GM10248 (cell line): ENCODE measurements around the gene TDRD7.

Source experiments
- CTCF ChIA-PET: fragments of 300-600 bp; sonication (Branson Sonifier 250); formaldehyde crosslinking; extraction: SDS; loops from one replicate; lab custom pipeline; 2021; ENCODE audit warnings: antibody characterized with exemption; lab: Yijun Ruan, JAX
- POLR2A ChIA-PET: fragments of 350-650 bp; sonication (Branson Sonifier 250); formaldehyde crosslinking; extraction: SDS; loops from one replicate; lab custom pipeline; 2020; ENCODE audit warnings: antibody characterized with exemption; lab: Yijun Ruan, JAX
- DNase-seq: peaks from one replicate; pipeline ENCODE4 v3.0.0; 2012; ENCODE audit errors: extremely low spot score
- TF ChIP-seq, protein P1 (sequence below): IDR thresholded peaks from 2 replicates; pipeline ENCODE4 v1.5.1; 2012; ENCODE audit warnings: mild to moderate bottlenecking, low read depth; ENCODE audit errors: extremely low read depth, missing control alignments, control extremely low read depth

The TDRD7 gene

GRCh38 chr9:97521576-97522333, 109.9 kb downstream of the TDRD7 start:
- DNase-seq = no peak
- CTCF ChIA-PET = interaction anchor here (1.9 to 8.3 kb wide), 2 partner anchors 18 to 77 kb away, joined by 7 to 80 read pairs; partner anchors contain the start of gene TMOD1
- POLR2A ChIA-PET = no interaction called here

GRCh38 chr9:97524424-97524823, 112.5 kb downstream of the TDRD7 start:
- TF ChIP-seq, protein P1, sequence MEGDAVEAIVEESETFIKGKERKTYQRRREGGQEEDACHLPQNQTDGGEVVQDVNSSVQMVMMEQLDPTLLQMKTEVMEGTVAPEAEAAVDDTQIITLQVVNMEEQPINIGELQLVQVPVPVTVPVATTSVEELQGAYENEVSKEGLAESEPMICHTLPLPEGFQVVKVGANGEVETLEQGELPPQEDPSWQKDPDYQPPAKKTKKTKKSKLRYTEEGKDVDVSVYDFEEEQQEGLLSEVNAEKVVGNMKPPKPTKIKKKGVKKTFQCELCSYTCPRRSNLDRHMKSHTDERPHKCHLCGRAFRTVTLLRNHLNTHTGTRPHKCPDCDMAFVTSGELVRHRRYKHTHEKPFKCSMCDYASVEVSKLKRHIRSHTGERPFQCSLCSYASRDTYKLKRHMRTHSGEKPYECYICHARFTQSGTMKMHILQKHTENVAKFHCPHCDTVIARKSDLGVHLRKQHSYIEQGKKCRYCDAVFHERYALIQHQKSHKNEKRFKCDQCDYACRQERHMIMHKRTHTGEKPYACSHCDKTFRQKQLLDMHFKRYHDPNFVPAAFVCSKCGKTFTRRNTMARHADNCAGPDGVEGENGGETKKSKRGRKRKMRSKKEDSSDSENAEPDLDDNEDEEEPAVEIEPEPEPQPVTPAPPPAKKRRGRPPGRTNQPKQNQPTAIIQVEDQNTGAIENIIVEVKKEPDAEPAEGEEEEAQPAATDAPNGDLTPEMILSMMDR = no peak
- no peak for DNase-seq
- CTCF ChIA-PET = interaction anchor here (1.9 to 5.1 kb wide), 3 partner anchors 13 to 74 kb away, joined by 6 to 22 read pairs (median 9); partner anchors contain the start of gene TMOD1
- POLR2A ChIA-PET = no interaction called here

More at GRCh38 chr9:97521576-97522333, 109.9 kb downstream of the TDRD7 start:
- TF ChIP-seq, protein P1 = no peak

DNA sequence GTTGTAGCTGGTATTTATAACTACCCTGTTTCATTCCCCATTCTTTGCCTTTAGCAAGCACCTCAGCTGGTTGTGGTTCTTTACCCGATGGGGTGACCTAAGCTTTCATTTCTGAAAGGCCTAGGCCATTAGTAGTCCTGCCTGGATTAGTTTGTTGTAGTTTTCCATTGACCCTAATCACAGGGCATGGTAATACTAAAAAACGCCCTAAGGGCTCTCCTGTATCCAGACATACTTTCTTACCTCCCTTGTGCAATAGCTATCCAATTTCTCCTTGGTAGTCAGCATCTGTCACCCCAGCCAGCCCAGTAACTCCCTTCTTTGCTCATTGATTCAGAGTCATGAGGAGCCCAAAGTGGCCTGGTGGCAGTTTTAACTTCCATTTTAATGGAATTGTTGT, 113.6 kb downstream of the TDRD7 start:
- ChIA-PET POLR2A (no interaction called here), CTCF (interaction anchor here (0.6 to 5.1 kb wide), 6 partner anchors 9 to 73 kb away, joined by 3 to 22 read pairs (median 6); partner anchors contain the start of gene TMOD1)
- TF ChIP-seq, protein P1 = no peak
- no peak for DNase-seq

DNA sequence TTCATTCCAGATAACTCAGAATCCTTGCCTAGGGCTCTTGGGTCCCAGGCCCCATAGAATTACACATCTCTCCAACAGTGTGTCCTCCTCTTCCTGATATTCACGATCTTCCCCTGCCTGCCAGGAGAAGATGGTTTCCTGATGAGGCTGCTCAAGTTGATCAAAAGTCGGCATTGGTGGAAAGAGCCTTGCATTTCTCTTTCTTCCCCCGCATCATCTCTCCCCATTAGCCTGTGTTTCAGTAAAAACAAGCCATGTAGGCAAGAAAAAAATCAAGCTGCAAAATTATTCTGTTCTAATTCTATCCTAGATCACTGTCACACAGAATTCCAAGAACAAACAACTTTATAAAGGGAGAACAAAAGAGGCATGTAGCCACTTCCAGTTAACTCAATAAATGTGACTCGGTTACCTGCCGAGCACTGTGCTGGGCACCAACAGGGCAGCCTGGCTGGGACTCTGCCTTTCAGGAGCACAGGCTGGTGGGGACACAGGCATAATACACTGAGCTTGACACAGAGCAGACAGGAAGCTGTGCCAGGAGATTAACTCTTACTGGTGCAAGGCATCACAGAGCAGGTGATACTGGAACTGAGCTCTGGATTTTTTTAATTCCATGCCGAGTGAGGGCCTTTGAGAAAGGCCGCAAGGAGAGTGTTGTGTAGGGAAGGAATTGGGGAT, 115.1 kb downstream of the TDRD7 start:
- TF ChIP-seq, protein P1 = no peak
- CTCF ChIA-PET = interaction anchor here (0.7 to 5.1 kb wide), 6 partner anchors 11 to 71 kb away, joined by 3 to 22 read pairs (median 4); no protein-coding TSS in a partner anchor
- DNase-seq = no peak
- POLR2A ChIA-PET = no interaction called here

GRCh38 chr9:97527626-97528528, 116.0 kb downstream of the TDRD7 start:
- no peak for DNase-seq
- TF ChIP-seq, protein P1 = no peak
- CTCF ChIA-PET = interaction anchor here (0.8 to 5.1 kb wide), 6 partner anchors 12 to 71 kb away, joined by 3 to 22 read pairs (median 4); no protein-coding TSS in a partner anchor
- POLR2A ChIA-PET = no interaction called here
